Activated CD4-positive, alpha-beta T cell treated with anti-CD3 and anti-CD28 coated beads, Interleukin-2, amount 10 ng/mL, durations not matched to agents 24 days and 14 days (primary cell): ENCODE measurements around the gene ATF6B. TPM values are rescaled to one million over a fixed set of nuclear protein-coding genes. Genes with fewer than 3 reads are reported as not detected.

Experiments used
- DNase-seq: peaks from one replicate; pipeline ENCODE4 v3.0.0; 2022
- H3K27ac Mint-ChIP-seq: one replicate; pipeline ENCODE4 v1.8.0; 2022; ENCODE audit warnings: mild to moderate bottlenecking, mixed read lengths
- H3K27me3 Mint-ChIP-seq: one replicate; pipeline ENCODE4 v1.8.0; 2022; ENCODE audit warnings: mixed read lengths
- H3K36me3 Mint-ChIP-seq: one replicate; pipeline ENCODE4 v1.8.0; 2022; ENCODE audit warnings: low read depth, mild to moderate bottlenecking, mixed read lengths
- H3K4me1 Mint-ChIP-seq: one replicate; pipeline ENCODE4 v1.8.0; 2021; ENCODE audit warnings: mixed read lengths
- H3K4me3 Mint-ChIP-seq: one replicate; pipeline ENCODE4 v1.8.0; 2022; ENCODE audit warnings: mild to moderate bottlenecking, moderate library complexity, mixed read lengths
- H3K9me3 Mint-ChIP-seq: one replicate; pipeline ENCODE4 v1.8.0; 2021; ENCODE audit warnings: mixed read lengths
- intact Hi-C: fragments of 100-400 bp; cut with micrococcal nuclease; formaldehyde crosslinking; loops from one replicate; pipeline ENCODE4 v1.15.1; 2023
- total RNA-seq: library from RNA; stranded (reverse); gene quantifications from 2 replicates; pipeline ENCODE4 v1.2.3, GENCODE V29; 2022

Gene ATF6B
- total RNA-seq, 1 donor from 2014 or later = 81.0 TPM

GRCh38 chr6:32096394-32097258, 31.4 kb downstream of the ATF6B start:
- intact Hi-C loops = no loop called here
- H3K27me3 Mint-ChIP-seq = peaks cover 53% of the 10 kb centered on the region
- H3K4me3 Mint-ChIP-seq = no peak overlapping the region
- H3K9me3 Mint-ChIP-seq = no peaks in the 10 kb centered on the region
- H3K27ac Mint-ChIP-seq = no peak overlapping the region
- H3K36me3 Mint-ChIP-seq = no peaks in the 10 kb centered on the region
- H3K4me1 Mint-ChIP-seq = no peaks in the 10 kb centered on the region
- DNase-seq = no peak

- Mint-ChIP-seq H3K9me3 (no peaks in the 10 kb centered on the region), H3K4me3 (no peak overlapping the region), H3K27ac (no peak overlapping the region), H3K27me3 (peaks cover 53% of the 10 kb centered on the region), H3K4me1 (no peaks in the 10 kb centered on the region), H3K36me3 (no peaks in the 10 kb centered on the region)
- DNase-seq = no peak
- intact Hi-C loops = no loop called here
Observed at GRCh38 chr6:32096087-32096393, 32.0 kb downstream of the ATF6B start.

GRCh38 chr6:32095338-32096086, 32.5 kb downstream of the ATF6B start:
- Mint-ChIP-seq H3K36me3 (no peaks in the 10 kb centered on the region), H3K27me3 (peaks cover 58% of the 10 kb centered on the region), H3K27ac (no peak overlapping the region), H3K9me3 (no peaks in the 10 kb centered on the region), H3K4me1 (no peaks in the 10 kb centered on the region), H3K4me3 (no peak overlapping the region)
- DNase-seq = no peak
- intact Hi-C loops = no loop called here

- H3K4me3 Mint-ChIP-seq = no peak overlapping the region
Observed at GRCh38 chr6:32092760-32093497, 35.1 kb downstream of the ATF6B start.

GRCh38 chr6:32089082-32089828, 38.8 kb downstream of the ATF6B start:
- Mint-ChIP-seq H3K27ac (no peak overlapping the region), H3K36me3 (no peaks in the 10 kb centered on the region), H3K27me3 (peaks cover 73% of the 10 kb centered on the region), H3K9me3 (no peaks in the 10 kb centered on the region), H3K4me3 (no peak overlapping the region), H3K4me1 (peaks cover 15% of the 10 kb centered on the region)
- intact Hi-C loops = no loop called here
- no peak for DNase-seq

More at GRCh38 chr6:32092760-32093497, 35.1 kb downstream of the ATF6B start:
- no peak overlapping the region for H3K27ac Mint-ChIP-seq
- H3K36me3 Mint-ChIP-seq = no peaks in the 10 kb centered on the region
- DNase-seq = no peak
- no peaks in the 10 kb centered on the region for H3K4me1 Mint-ChIP-seq
- H3K9me3 Mint-ChIP-seq = no peaks in the 10 kb centered on the region
- peaks cover 68% of the 10 kb centered on the region for H3K27me3 Mint-ChIP-seq
- intact Hi-C loops = no loop called here

- intact Hi-C loops = no loop called here
- Mint-ChIP-seq H3K4me1 (peaks cover 15% of the 10 kb centered on the region), H3K27ac (no peak overlapping the region), H3K9me3 (no peaks in the 10 kb centered on the region), H3K4me3 (no peak overlapping the region), H3K36me3 (no peaks in the 10 kb centered on the region), H3K27me3 (peaks cover 75% of the 10 kb centered on the region)
- DNase-seq = no peak
Observed at GRCh38 chr6:32088487-32089049, 39.5 kb downstream of the ATF6B start.

GRCh38 chr6:32087574-32088486, 40.2 kb downstream of the ATF6B start:
- H3K4me3 Mint-ChIP-seq = no peak overlapping the region
- DNase-seq = peak; percentile 90
- H3K4me1 Mint-ChIP-seq = peaks cover 15% of the 10 kb centered on the region
- intact Hi-C loops = loop anchor here (2.0 kb wide), 1 partner anchor 67 kb away; the partner anchor contains the start of gene PPT2
- no peaks in the 10 kb centered on the region for H3K36me3 Mint-ChIP-seq
- no peaks in the 10 kb centered on the region for H3K9me3 Mint-ChIP-seq
- no peak overlapping the region for H3K27ac Mint-ChIP-seq
- peaks cover 74% of the 10 kb centered on the region for H3K27me3 Mint-ChIP-seq

GRCh38 chr6:32086661-32087573, 41.1 kb downstream of the ATF6B start:
- Mint-ChIP-seq H3K27ac (peak overlapping the region; percentile 79), H3K36me3 (no peaks in the 10 kb centered on the region), H3K9me3 (no peaks in the 10 kb centered on the region), H3K4me3 (peak overlapping the region; percentile 49), H3K4me1 (peaks cover 15% of the 10 kb centered on the region), H3K27me3 (peaks cover 71% of the 10 kb centered on the region)
- intact Hi-C loops = loop anchor here (1.0 to 2.0 kb wide), 2 partner anchors 41 to 68 kb away; partner anchors contain the start of genes ATF6B and PPT2
- DNase-seq = peak; percentile 62

GRCh38 chr6:32085759-32086459, 42.1 kb downstream of the ATF6B start:
- peak overlapping the region; percentile 54 for H3K27ac Mint-ChIP-seq
- H3K9me3 Mint-ChIP-seq = no peaks in the 10 kb centered on the region
- intact Hi-C loops = loop anchor here (1.0 to 2.0 kb wide), 2 partner anchors 42 to 69 kb away; partner anchors contain the start of genes ATF6B and PPT2
- no peak for DNase-seq
- peaks cover 68% of the 10 kb centered on the region for H3K27me3 Mint-ChIP-seq
- no peaks in the 10 kb centered on the region for H3K36me3 Mint-ChIP-seq
- H3K4me1 Mint-ChIP-seq = peaks cover 15% of the 10 kb centered on the region
- H3K4me3 Mint-ChIP-seq = no peak overlapping the region

- no peak for DNase-seq
- H3K36me3 Mint-ChIP-seq = no peaks in the 10 kb centered on the region
- no peaks in the 10 kb centered on the region for H3K9me3 Mint-ChIP-seq
- peaks cover 62% of the 10 kb centered on the region for H3K27me3 Mint-ChIP-seq
- H3K4me3 Mint-ChIP-seq = no peak overlapping the region
- no peak overlapping the region for H3K27ac Mint-ChIP-seq
- H3K4me1 Mint-ChIP-seq = peaks cover 15% of the 10 kb centered on the region
- intact Hi-C loops = no loop called here
Observed at GRCh38 chr6:32084780-32085179, 43.3 kb downstream of the ATF6B start.
